GM18502 (cell line): ENCODE data around the gene PHLDB1.

Experiments
- ATAC-seq: cut with Tn5 transposase; IDR thresholded peaks from one replicate; pipeline ENCODE4 v1.9.1; 2021; ENCODE audit warnings: mild to moderate bottlenecking; ENCODE audit not compliant: unreplicated experiment, poor library complexity

The PHLDB1 gene

GRCh38 chr11:118656563-118657165 lies 49.2 kb downstream of the PHLDB1 start:
- ATAC-seq: no peak

GRCh38 chr11:118657238-118657637 lies 49.8 kb downstream of the PHLDB1 start:
- no peak for ATAC-seq

- no peak for ATAC-seq
Observed at GRCh38 chr11:118657709-118658428, 50.5 kb downstream of the PHLDB1 start.

GRCh38 chr11:118658429-118659313 lies 51.3 kb downstream of the PHLDB1 start:
- ATAC-seq: no peak

GRCh38 chr11:118659314-118659952 lies 52.0 kb downstream of the PHLDB1 start:
- ATAC-seq: peak; percentile 76

- ATAC-seq: no peak
Observed at GRCh38 chr11:118659953-118660680, 52.7 kb downstream of the PHLDB1 start.

- ATAC-seq: no peak
Observed at GRCh38 chr11:118660681-118661424, 53.4 kb downstream of the PHLDB1 start.

- ATAC-seq: no peak
Observed at GRCh38 chr11:118661425-118662301, 54.2 kb downstream of the PHLDB1 start.

- ATAC-seq: no peak
Observed at GRCh38 chr11:118662401-118663271, 55.2 kb downstream of the PHLDB1 start.

- ATAC-seq: no peak
Observed at GRCh38 chr11:118663381-118663780, 56.0 kb downstream of the PHLDB1 start.

GRCh38 chr11:118663902-118664301 lies 56.5 kb downstream of the PHLDB1 start:
- ATAC-seq: no peak

GRCh38 chr11:118666371-118666770 lies 59.0 kb downstream of the PHLDB1 start:
- no peak for ATAC-seq

- no peak for ATAC-seq
Observed at GRCh38 chr11:118670063-118670462, 62.6 kb downstream of the PHLDB1 start.

- ATAC-seq: no peak
Observed at GRCh38 chr11:118671254-118671653, 63.8 kb downstream of the PHLDB1 start.

GRCh38 chr11:118672846-118673245 lies 65.4 kb downstream of the PHLDB1 start:
- ATAC-seq: no peak

- no peak for ATAC-seq
Observed at GRCh38 chr11:118673361-118674081, 66.1 kb downstream of the PHLDB1 start.

- ATAC-seq: no peak
Observed at GRCh38 chr11:118674082-118674435, 66.6 kb downstream of the PHLDB1 start.
